Stimulated activated CD8-positive, alpha-beta memory T cell treated with anti-CD3 and anti-CD28 coated beads, Interleukin-2, amount 100 ng/mL, for 1 hour (primary cell): Measurements from ENCODE around the gene RNF114.
"Not testable (repeated sequence)": the region's sequence is repeated elsewhere in the genome, so short reads cannot be mapped to it uniquely, and the experiment has no call there.

Source experiments
- DNase-seq, 2 donors: peaks; one replicate each; pipeline ENCODE4 v3.0.0-alpha.2; 2020; ENCODE audit warnings: low read depth in 2 of 2

Gene RNF114

GRCh38 chr20:49936153-49937026 lies at the start of gene RNF114:
Gene RNF114 (plus strand): TSS chr20:49936397. CDS start chr20:49936413, 16 bp downstream.
- DNase-seq = peak; percentile 85 to 89

GRCh38 chr20:49886571-49887213 lies 49.5 kb upstream of the RNF114 start:
- no peak for DNase-seq

- DNase-seq = no peak
Measured at GRCh38 chr20:49887251-49888211, 48.7 kb upstream of the RNF114 start.

GRCh38 chr20:49888212-49889000 lies 47.8 kb upstream of the RNF114 start:
- DNase-seq = peak in 1 of 2 donors; percentile 17

GRCh38 chr20:49889001-49889934 lies 46.9 kb upstream of the RNF114 start:
- no peak for DNase-seq

GRCh38 chr20:49889935-49890333 lies 46.3 kb upstream of the RNF114 start:
- DNase-seq = no peak

GRCh38 chr20:49890471-49891361 lies 45.5 kb upstream of the RNF114 start:
- DNase-seq = no peak

GRCh38 chr20:49891476-49892110 lies 44.6 kb upstream of the RNF114 start:
- no peak for DNase-seq

- no peak for DNase-seq
Measured at GRCh38 chr20:49892260-49892659, 43.9 kb upstream of the RNF114 start.

- DNase-seq = no peak
Measured at GRCh38 chr20:49892817-49893216, 43.4 kb upstream of the RNF114 start.

GRCh38 chr20:49893242-49894072 lies 42.7 kb upstream of the RNF114 start:
- no peak for DNase-seq

GRCh38 chr20:49894073-49894470 lies 42.1 kb upstream of the RNF114 start:
- no peak for DNase-seq

GRCh38 chr20:49895474-49896093 lies 40.6 kb upstream of the RNF114 start:
- DNase-seq = not testable (repeated sequence)

- DNase-seq = no peak
Measured at GRCh38 chr20:49896204-49896603, 40.0 kb upstream of the RNF114 start.

- no peak for DNase-seq
Measured at GRCh38 chr20:49899541-49900383, 36.4 kb upstream of the RNF114 start.

- no peak for DNase-seq
Measured at GRCh38 chr20:49901588-49901987, 34.6 kb upstream of the RNF114 start.
